GM23248 (cell line): ENCODE data around the gene ZDHHC23.

Experiments used
- EZH2 ChIP-seq: fragments of 200-600 bp; sonication (generic); IDR thresholded peaks from 2 replicates; pipeline ENCODE4 v1.6.1; 2018; ENCODE audit warnings: antibody characterized with exemption, mild to moderate bottlenecking; ENCODE audit not compliant: insufficient read depth, poor library complexity, severe bottlenecking
- EZH2phosphoT487 ChIP-seq: fragments of 200-600 bp; sonication (generic); IDR thresholded peaks from 2 replicates; pipeline ENCODE4 v1.6.1; 2018; ENCODE audit warnings: antibody characterized with exemption, moderate library complexity, mild to moderate bottlenecking, low read depth; ENCODE audit not compliant: insufficient read depth

DNA sequence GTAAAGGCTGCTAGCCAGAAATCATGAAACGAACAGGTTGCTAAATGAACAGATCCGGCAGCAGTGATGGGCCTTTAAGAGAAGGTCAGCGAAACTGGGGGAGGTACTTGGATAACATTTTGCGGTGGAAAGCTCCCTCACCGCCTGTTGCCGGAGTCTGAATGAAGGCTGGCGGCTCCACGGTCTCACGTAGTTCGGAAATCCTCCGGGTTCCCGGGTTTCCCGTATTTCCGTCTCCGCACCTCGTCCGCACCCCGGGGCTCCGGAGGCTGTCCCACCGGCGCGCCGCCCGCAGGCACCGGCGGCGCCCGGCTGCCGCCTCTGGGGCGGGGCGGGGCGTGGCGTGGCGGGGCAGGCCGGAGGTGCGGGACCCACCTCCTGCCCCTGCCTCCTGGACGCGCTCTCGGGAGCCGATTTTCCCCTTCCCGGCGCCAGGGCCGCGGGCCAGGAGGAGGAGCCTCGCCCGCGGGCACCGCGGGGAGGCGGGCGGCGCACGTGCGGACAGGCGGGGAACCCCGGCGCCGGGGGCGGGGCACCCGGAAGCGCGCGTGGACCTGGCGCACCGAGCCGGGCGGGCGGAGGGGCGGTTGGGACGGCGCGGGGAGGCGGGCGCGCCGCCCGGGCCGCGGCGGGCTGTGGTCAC, at the start of gene ZDHHC23:
- TF ChIP-seq EZH2phosphoT487 (no peak), EZH2 (no peak)
